HepG2 (cell line): ENCODE measurements around the gene SPAG9. TPM values are rescaled to one million over a fixed set of nuclear protein-coding genes. Genes with fewer than 3 reads are reported as not detected.

ENCODE experiments used
- AHDC1 ChIP-seq: sonication (generic); formaldehyde crosslinking; IDR thresholded peaks from 2 replicates; pipeline ENCODE4 v1.5.1; 2020; ENCODE audit warnings: mild to moderate bottlenecking, missing genetic modification reagents, borderline replicate concordance
- BRD4 ChIP-seq: sonication (generic); formaldehyde crosslinking; IDR thresholded peaks from 2 replicates; pipeline ENCODE4 v1.4.0; 2020; ENCODE audit warnings: missing genetic modification reagents
- DDIT3 ChIP-seq: sonication (generic); formaldehyde crosslinking; IDR thresholded peaks from 2 replicates; pipeline ENCODE4 v1.4.0; 2020; ENCODE audit warnings: mild to moderate bottlenecking, missing genetic modification reagents
- HIVEP1 ChIP-seq: sonication (generic); formaldehyde crosslinking; IDR thresholded peaks from 2 replicates; pipeline ENCODE4 v1.4.0; 2020; ENCODE audit warnings: mild to moderate bottlenecking, missing genetic modification reagents
- KMT2B ChIP-seq: IDR thresholded peaks from 2 replicates; pipeline ENCODE4 v1.6.1; 2016; ENCODE audit warnings: missing genetic modification reagents, missing compliant biosample characterization
- MAFK ChIP-seq, 2 experiments: IDR thresholded peaks in 1 of 2; conservative IDR thresholded peaks in 1 of 2; 2 replicates each; pipeline ENCODE4 v1.6.1; 2011; ENCODE audit warnings: improper control_type of control experiment in 2 of 2, low read length in 2 of 2
- MTF1 ChIP-seq: sonication (generic); formaldehyde crosslinking; IDR thresholded peaks from 2 replicates; pipeline ENCODE4 v1.5.0; 2020; ENCODE audit warnings: missing genetic modification reagents
- NCOR1 ChIP-seq: fragments of 200-600 bp; sonication (generic); IDR thresholded peaks from 2 replicates; pipeline ENCODE4 v1.7.0; 2017; ENCODE audit warnings: antibody characterized with exemption, low read length, borderline replicate concordance
- NRL ChIP-seq: sonication (generic); formaldehyde crosslinking; IDR thresholded peaks from 2 replicates; pipeline ENCODE4 v1.5.0; 2020; ENCODE audit warnings: missing genetic modification reagents, mild to moderate bottlenecking, moderate library complexity, borderline replicate concordance
- PCBP2 ChIP-seq: fragments of 200-400 bp; formaldehyde crosslinking; optimal IDR thresholded peaks from 2 replicates; pipeline ENCODE3; 2018; ENCODE audit warnings: low read length, low read depth; ENCODE audit not compliant: poor library complexity, severe bottlenecking
- TCF7 ChIP-seq: sonication (generic); IDR thresholded peaks from 2 replicates; pipeline ENCODE4 v1.6.1; 2016; ENCODE audit warnings: antibody characterized with exemption, low read depth
- TOPORS ChIP-seq: sonication (generic); formaldehyde crosslinking; IDR thresholded peaks from 2 replicates; pipeline ENCODE4 v1.8.0; 2023; ENCODE audit warnings: mild to moderate bottlenecking, missing genetic modification reagents
- WIZ ChIP-seq: sonication (generic); formaldehyde crosslinking; IDR thresholded peaks from 2 replicates; pipeline ENCODE4 v1.5.1; 2020; ENCODE audit warnings: mild to moderate bottlenecking, missing genetic modification reagents
- ZNF124 ChIP-seq: sonication (generic); formaldehyde crosslinking; IDR thresholded peaks from 2 replicates; pipeline ENCODE4 v1.4.0; 2020; ENCODE audit warnings: missing genetic modification reagents
- ZNF484 ChIP-seq: sonication (generic); formaldehyde crosslinking; IDR thresholded peaks from 2 replicates; pipeline ENCODE4 v1.5.1; 2020; ENCODE audit warnings: mild to moderate bottlenecking, low read depth, missing genetic modification reagents, borderline replicate concordance
- ZNF547 ChIP-seq: sonication (generic); formaldehyde crosslinking; IDR thresholded peaks from 2 replicates; pipeline ENCODE4 v1.5.1; 2020; ENCODE audit warnings: mild to moderate bottlenecking, missing genetic modification reagents
- ZNF616 ChIP-seq: sonication (generic); formaldehyde crosslinking; IDR thresholded peaks from 2 replicates; pipeline ENCODE4 v1.5.0; 2020; ENCODE audit warnings: low read depth, mild to moderate bottlenecking, missing genetic modification reagents
- ZNF775 ChIP-seq: sonication (generic); formaldehyde crosslinking; IDR thresholded peaks from 2 replicates; pipeline ENCODE4 v1.4.0; 2020; ENCODE audit warnings: missing genetic modification reagents, mild to moderate bottlenecking, moderate library complexity, borderline replicate concordance
- ZNF816 ChIP-seq: sonication (generic); formaldehyde crosslinking; IDR thresholded peaks from 2 replicates; pipeline ENCODE4 v1.8.0; 2022; ENCODE audit warnings: missing genetic modification reagents, mild to moderate bottlenecking, borderline replicate concordance
- polyA plus RNA-seq, 8 experiments: library from polyadenylated mRNA; depleted of rRNA in 3 of 8; stranded (reverse) in 7 of 8; unstranded in 1 of 8; fragments of >200 nt; fragmentation: Illumina TruSeq in 4 of 8; extraction: Trizol in 4 of 8; gene quantifications; 2 replicates each; pipeline versions ENCODE4 v1.2.1 to v1.2.3, GENCODE V29; 2011 to 2016; ENCODE audit warnings: low read depth in 4 of 8, missing spikeins in 1 of 8, mixed read lengths in 1 of 8; ENCODE audit not compliant: insufficient read depth in 1 of 8
- total RNA-seq, 5 experiments: library from RNA; depleted of rRNA; stranded (reverse); fragments of >200 nt; fragmentation: Illumina TruSeq; extraction: Trizol; gene quantifications; 2 replicates each; pipeline ENCODE4 v1.2.3, GENCODE V29; 2016; ENCODE audit warnings: low read depth in 1 of 5

SPAG9 gene
- total and polyA plus RNA-seq, 2 of the 13 experiments (the other 11 are each of a cell fraction or from before 2014, with no cell fraction given): 43.2 to 78.6 TPM

GRCh38 chr17:51166987-51167931 is 46.6 kb upstream of the SPAG9 start (continued):
- no peak for TF ChIP-seq ZNF484 (CRISPR knock-in tag)
- no peak for TF ChIP-seq NRL (CRISPR knock-in tag)
- TF ChIP-seq ZNF816 (CRISPR knock-in tag): peak; percentile 66; the same call in 1 of the 2 replicates
- TF ChIP-seq DDIT3 (CRISPR knock-in tag): no peak
- no peak for TF ChIP-seq TCF7
- TF ChIP-seq ZNF775: 0 out of 2 replicates have a peak, but pooled peaks have one; percentile 60
- TF ChIP-seq ZNF124 (CRISPR knock-in tag): no peak; the same call in 1 of the 2 replicates
- no peak for TF ChIP-seq HIVEP1 (CRISPR knock-in tag)
- TF ChIP-seq KMT2B (CRISPR knock-in tag): peak; percentile 11; the same call in 1 of the 2 replicates
- TF ChIP-seq PCBP2: no peak
- no peak for TF ChIP-seq NCOR1
- no peak for TF ChIP-seq MTF1 (CRISPR knock-in tag)
- peak; percentile 79 for TF ChIP-seq TOPORS (CRISPR knock-in tag)
- TF ChIP-seq AHDC1 (CRISPR knock-in tag): 0 out of 2 replicates have a peak, but pooled peaks have one; percentile 33
- no peak for TF ChIP-seq MAFK (conservative IDR thresholded peaks at IDR 0.05 in 1 of 2, IDR thresholded peaks at IDR 0.05 in 1 of 2; ENCODE audit: low read length in 2 of 2)
- TF ChIP-seq ZNF547 (CRISPR knock-in tag): no peak; the same call in 1 of the 2 replicates
- no peak for TF ChIP-seq BRD4 (CRISPR knock-in tag)
- no peak for TF ChIP-seq ZNF616
- TF ChIP-seq WIZ (CRISPR knock-in tag): no peak
